HG03558 (cell line): Measurements from ENCODE around the gene ACADS.

ENCODE experiments used
- ATAC-seq: cut with Tn5 transposase; IDR thresholded peaks from one replicate; pipeline ENCODE4 v1.9.1; 2021; ENCODE audit warnings: moderate number of reproducible peaks; ENCODE audit not compliant: unreplicated experiment; ENCODE audit errors: extremely low read depth

Gene ACADS

DNA sequence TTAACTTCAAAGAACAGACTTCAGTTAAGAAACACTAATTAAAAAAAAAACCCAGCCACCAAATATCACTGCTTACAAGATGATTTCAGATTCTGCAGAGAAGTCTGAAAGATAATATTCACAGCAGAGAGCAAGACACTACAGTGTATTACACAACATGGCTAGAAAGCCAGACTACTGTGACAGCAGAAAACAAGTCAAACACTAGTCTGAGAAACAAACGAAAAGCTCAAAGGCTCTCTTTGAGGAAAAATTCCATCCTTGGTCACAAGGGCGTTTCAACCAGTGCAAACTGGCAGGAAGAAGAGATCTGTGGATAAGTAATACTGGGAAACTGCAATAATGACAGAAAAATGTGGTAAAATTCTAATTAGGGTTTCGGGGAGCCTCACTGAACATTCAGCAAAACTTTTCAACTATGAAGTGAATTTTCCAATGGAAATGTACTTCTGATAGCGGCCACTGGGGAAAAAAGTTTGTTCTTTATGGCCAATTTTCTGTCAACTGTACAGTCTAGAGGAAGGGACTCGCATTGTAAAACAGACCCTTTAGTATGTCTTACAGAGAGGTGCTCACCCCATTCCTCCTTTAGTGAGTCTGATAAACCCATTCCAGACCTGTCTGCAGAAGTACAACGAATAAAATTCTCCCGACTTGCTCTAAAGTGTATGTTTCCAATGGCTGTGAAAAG lies 50.4 kb downstream of the ACADS start:
- no peak for ATAC-seq

DNA sequence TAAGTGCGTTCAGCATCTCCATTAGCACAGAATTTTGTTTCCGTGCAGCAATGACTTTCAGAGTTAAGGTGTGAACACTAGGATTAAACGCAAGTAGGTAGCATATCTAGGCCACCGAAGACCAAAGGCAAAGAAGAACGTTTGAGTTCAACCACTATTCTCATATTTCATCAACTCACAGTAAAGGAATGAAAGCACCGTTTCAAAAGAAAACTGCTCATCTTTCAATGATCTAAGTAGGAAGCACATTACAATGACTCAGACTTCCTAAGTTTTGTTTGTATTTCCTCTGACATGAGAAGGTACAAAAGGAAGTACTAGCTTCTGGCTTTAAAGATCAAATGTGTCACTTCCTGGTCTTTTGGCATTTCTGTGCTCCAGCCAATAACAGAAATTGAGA lies 57.6 kb downstream of the ACADS start:
- ATAC-seq, result no peak

DNA sequence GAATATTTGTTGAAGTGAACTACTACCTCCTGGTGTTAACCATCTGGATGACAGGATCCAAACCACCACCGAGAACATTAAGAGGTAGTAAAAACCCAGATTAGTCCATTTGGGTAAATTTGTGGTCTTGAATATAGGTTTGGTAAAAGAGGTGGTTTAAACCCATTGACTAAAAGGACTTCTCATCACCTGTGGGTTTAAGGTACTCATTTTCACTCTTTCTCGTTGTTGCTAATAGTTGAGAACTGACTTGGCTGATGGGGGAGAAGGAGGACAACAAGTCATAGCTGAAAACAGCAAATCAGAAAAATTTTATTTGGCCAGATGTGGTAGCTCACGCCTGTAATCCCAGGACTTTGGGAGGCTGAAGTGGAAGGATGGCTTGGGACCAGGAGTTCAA lies 59.2 kb downstream of the ACADS start:
- ATAC-seq, result no peak

DNA sequence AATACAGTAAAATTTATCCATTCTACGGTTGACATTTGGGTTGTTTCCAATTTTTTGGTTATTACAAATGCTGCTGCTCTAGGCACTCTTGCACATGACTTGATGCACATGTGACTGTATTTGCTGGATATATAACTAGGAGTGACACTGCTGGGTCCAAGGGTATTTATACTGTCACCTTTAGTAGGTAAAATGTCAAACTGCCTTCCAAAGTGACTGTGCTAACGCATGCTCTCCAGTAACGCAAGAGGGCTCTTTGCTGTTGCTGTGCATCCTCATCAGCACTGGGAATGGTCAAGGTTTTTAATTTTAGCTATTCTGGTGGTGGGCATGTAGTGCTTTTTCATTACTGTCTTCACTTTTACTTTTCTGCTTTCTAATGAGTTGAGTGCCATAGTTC lies 62.3 kb downstream of the ACADS start:
- no peak for ATAC-seq
